Mucosa of gallbladder (tissue), 1 donor: ENCODE measurements around the gene EPB42. TPM values are rescaled to one million over a fixed set of nuclear protein-coding genes. Genes with fewer than 3 reads are reported as not detected.
A peak's percentile ranks its signal among the peaks of the same experiment; 100 is the strongest.
"Not testable (repeated sequence)": the region's sequence is repeated elsewhere in the genome, so short reads cannot be mapped to it uniquely, and the experiment has no call there.

Experiments
- DNase-seq: peaks from one replicate; pipeline ENCODE4 v3.0.0-alpha.2; 2020; ENCODE audit warnings: low spot score
- total RNA-seq: library from RNA; stranded (reverse); gene quantifications from one replicate; pipeline ENCODE4 v1.2.1, GENCODE V29; 2021
- donor health status: DM: no; HTN: no; CAD: no.

The EPB42 gene
- total RNA-seq, 1 donor from 2014 or later = 1.4 TPM

GRCh38 chr15:43185157-43186002 is 35.4 kb downstream of the EPB42 start, which contains the start of gene CCNDBP1:
TSS of gene CCNDBP1 (plus strand) at chr15:43185403. CDS start at chr15:43185499, 96 bp downstream.
- peak; percentile 94 for DNase-seq

- no peak for DNase-seq
These were observed 36.3 kb downstream of the EPB42 start for GRCh38 chr15:43184407-43185124.

GRCh38 chr15:43183270-43183669 is 37.5 kb downstream of the EPB42 start:
- DNase-seq = no peak

- not testable (repeated sequence) for DNase-seq
These were observed 43.7 kb downstream of the EPB42 start for GRCh38 chr15:43177147-43177546.

- not testable (repeated sequence) for DNase-seq
These were observed 45.0 kb downstream of the EPB42 start for GRCh38 chr15:43175656-43176309.

- DNase-seq = no peak
These were observed 50.9 kb downstream of the EPB42 start for GRCh38 chr15:43169888-43170287.

GRCh38 chr15:43168192-43169107 is 52.4 kb downstream of the EPB42 start:
- no peak for DNase-seq

GRCh38 chr15:43167261-43167660 is 53.6 kb downstream of the EPB42 start:
- not testable (repeated sequence) for DNase-seq

- DNase-seq = no peak
These were observed 55.0 kb downstream of the EPB42 start for GRCh38 chr15:43165801-43166325.

GRCh38 chr15:43153269-43153668 is 67.5 kb downstream of the EPB42 start:
- no peak for DNase-seq

- DNase-seq = no peak
These were observed 69.1 kb downstream of the EPB42 start for GRCh38 chr15:43151688-43152087.

GRCh38 chr15:43150191-43150929 is 70.5 kb downstream of the EPB42 start:
- no peak for DNase-seq

Other genes with a start within 250 kb of the EPB42 start
- 31.1 TPM for gene UBR1, start 115.0 kb downstream of the EPB42 start, total RNA-seq
- gene TMEM62, start 87.4 kb downstream of the EPB42 start, total RNA-seq = 28.6 TPM
- 62.0 TPM for gene CCNDBP1, start 35.6 kb downstream of the EPB42 start, total RNA-seq
- gene TGM5, start 45.9 kb upstream of the EPB42 start, total RNA-seq = 0.26 TPM
- gene TGM7, start 81.2 kb upstream of the EPB42 start, total RNA-seq = not detected
- gene LCMT2, start 109.6 kb upstream of the EPB42 start, total RNA-seq = 7.5 TPM
- 26.0 TPM for gene ZSCAN29, start 150.0 kb upstream of the EPB42 start, total RNA-seq
- 22.0 TPM for gene TUBGCP4, start 150.1 kb upstream of the EPB42 start, total RNA-seq